Right lobe of liver (tissue), 6 donors: Measurements from ENCODE around the gene MRAP2. TPM values are rescaled to one million over a fixed set of nuclear protein-coding genes. Genes with fewer than 3 reads are reported as not detected.

Source experiments
- ATAC-seq, 4 donors: fragments of 200-7000 bp; cut with Tn5 transposase; one replicate each; pipeline ENCODE4 v1.9.1; 2020; ENCODE audit warnings: mild to moderate bottlenecking in 4 of 4, moderate library complexity in 4 of 4
- DNase-seq, 3 donors: peaks; one replicate each; pipeline ENCODE4 v3.0.0-alpha.2; 2020
- H3K27ac ChIP-seq, 3 donors: fragments of 200-600 bp; one replicate each; pipeline ENCODE4 v1.8.0; 2022
- H3K27me3 ChIP-seq, 2 donors: fragments of 200-600 bp; one replicate each; pipeline ENCODE4 v1.8.0; 2022
- H3K36me3 ChIP-seq, 4 donors: fragments of 200-600 bp; sonication (generic) in 1 of 4; one replicate each; pipeline versions ENCODE4 v1.5.1 to v1.8.0; 2017 to 2022; ENCODE audit warnings: control low read depth in 1 of 4
- H3K4me1 ChIP-seq, 4 donors: fragments of 200-600 bp; sonication (generic) in 1 of 4; one replicate each; pipeline versions ENCODE4 v1.5.1 to v1.8.0; 2017 to 2022; ENCODE audit warnings: control low read depth in 1 of 4
- H3K4me3 ChIP-seq, 3 donors: fragments of 200-600 bp; one replicate each; pipeline ENCODE4 v1.8.0; 2022
- H3K9me3 ChIP-seq, 4 donors: fragments of 200-600 bp; sonication (generic) in 1 of 4; one replicate each; pipeline versions ENCODE4 v1.5.1 to v1.8.0; 2017 to 2022; ENCODE audit warnings: control low read depth in 1 of 4
- CTCF ChIP-seq, 4 donors: fragments of 200-600 bp in 3 of 4; fragments of 450-650 bp in 1 of 4; IDR thresholded peaks; one replicate each; pipeline versions ENCODE4 v1.5.1 to v1.8.0; 2016 to 2022; ENCODE audit warnings: antibody characterized with exemption in 4 of 4, mild to moderate bottlenecking in 2 of 4
- POLR2A ChIP-seq: fragments of 450-650 bp; IDR thresholded peaks from one replicate; pipeline ENCODE4 v1.6.1; 2017; ENCODE audit warnings: antibody characterized with exemption, mild to moderate bottlenecking
- WGBS: methylation state at CpG from one replicate; pipeline ENCODE4 v1.1.6; 2018; ENCODE audit warnings: low coverage, low lambda C conversion rate; ENCODE audit not compliant: insufficient coverage; ENCODE audit errors: missing lambda C conversion rate; 5-methylcytosine and 5-hydroxymethylcytosine counted together
- intact Hi-C, 2 donors: fragments of 100-400 bp; cut with DNase I; formaldehyde crosslinking; loops; one replicate each; pipeline versions ENCODE4 v1.11.2 to v1.14.1; 2022
- total RNA-seq, 6 experiments: library from RNA; depleted of rRNA in 2 of 6; stranded (reverse); fragments of >200 nt in 2 of 6; fragmentation: NEBNext Ultra II Directional in 3 of 6; extraction: Animal tissue kit (Norgen Biotek cat#: 25700) in 3 of 6; gene quantifications; one replicate each; pipeline versions ENCODE4 v1.1.0 to v1.2.4, GENCODE V29; 2016 to 2023
- donor health status: DM: no; HTN: yes; CAD: no.
- donor health status: DM: no; HTN: no; CAD: no.
- donor health status: DM: no; HTN: no; CAD: no.
- donor health status: DM: no; HTN: yes; CAD: no.
- donor health status: DM: no; HTN: yes; CAD: no.

MRAP2 gene
- total RNA-seq, 6 experiments from 2014 or later, result 0.12 to 0.35 (median 0.12) TPM; not detected in 3

- Histone ChIP-seq H3K36me3 (no peaks in the 10 kb centered on the region), H3K4me1 (no peaks in the 10 kb centered on the region), H3K27me3 (no peaks in the 10 kb centered on the region), H3K27ac (no peak overlapping the region), H3K4me3 (no peak overlapping the region), H3K9me3 (no peaks in the 10 kb centered on the region)
- no peak for TF ChIP-seq CTCF (IDR thresholded peaks at IDR 0.05)
- no peak for TF ChIP-seq POLR2A
- 98% methylated on average over 5 of the region's 5 CpGs for WGBS
- no peak for ATAC-seq
- intact Hi-C loops, result no loop called here
- DNase-seq, result no peak
These were observed 103.4 kb downstream of the MRAP2 start for GRCh38 chr6:84137051-84137375.

- H3K27me3 ChIP-seq, result no peaks in the 10 kb centered on the region
- no peak for TF ChIP-seq CTCF (IDR thresholded peaks at IDR 0.05)
- TF ChIP-seq POLR2A, result no peak
- 82% methylated on average over 2 of the region's 2 CpGs for WGBS
These were observed 104.5 kb downstream of the MRAP2 start for GRCh38 chr6:84137989-84138575.

GRCh38 chr6:84139311-84139710 is 105.7 kb downstream of the MRAP2 start:
- intact Hi-C loops, result no loop called here
- Histone ChIP-seq H3K9me3 (no peaks in the 10 kb centered on the region), H3K4me3 (no peak overlapping the region), H3K27ac (no peak overlapping the region), H3K36me3 (no peaks in the 10 kb centered on the region), H3K27me3 (no peaks in the 10 kb centered on the region), H3K4me1 (no peaks in the 10 kb centered on the region)
- DNase-seq (no peak), ATAC-seq (no peak)
- TF ChIP-seq POLR2A (no peak), CTCF (IDR thresholded peaks at IDR 0.05) (no peak)

More at GRCh38 chr6:84137989-84138575, 104.5 kb downstream of the MRAP2 start:
- Histone ChIP-seq H3K9me3 (no peaks in the 10 kb centered on the region), H3K4me3 (no peak overlapping the region), H3K27ac (no peak overlapping the region), H3K36me3 (no peaks in the 10 kb centered on the region), H3K4me1 (no peaks in the 10 kb centered on the region)
- DNase-seq (no peak), ATAC-seq (peak in 3 of 4 donors; percentile 43 to 59 (median 55))
- intact Hi-C loops, result no loop called here

Other genes with a start within 250 kb of the MRAP2 start
- gene RIPPLY2, start 180.4 kb upstream of the MRAP2 start, total RNA-seq, result not detected
- 1 to 10 TPM; 3.6 to 7.9 (median 5.1) TPM for gene CYB5R4, start 174.1 kb upstream of the MRAP2 start, total RNA-seq
- 1 to 10 TPM; 1.7 to 3.8 (median 2.5) TPM for gene CEP162, start 193.9 kb downstream of the MRAP2 start, total RNA-seq